IMR-90 (cell line): ENCODE data around the gene BOLA1. TPM values are rescaled to one million over a fixed set of nuclear protein-coding genes. Genes with fewer than 3 reads are reported as not detected.
"Not testable (repeated sequence)": the region's sequence is repeated elsewhere in the genome, so short reads cannot be mapped to it uniquely, and the experiment has no call there.

Source experiments
- ATAC-seq: fragments of 200-7000 bp; cut with Tn5 transposase; 2 replicates; pipeline ENCODE4 v1.9.1; 2020; ENCODE audit warnings: low read depth, mild to moderate bottlenecking, moderate library complexity
- BruUV-seq: library from RNA; stranded (reverse); fragments of 400-500 nt; replicated peaks from 2 replicates; lab custom pipeline; 2021; lab: Mats Ljungman, UMichigan
- CTCF ChIA-PET: fragments of 300-600 bp; formaldehyde crosslinking; extraction: SDS; loops from one replicate; lab custom pipeline; 2021; ENCODE audit warnings: antibody characterized with exemption; lab: Yijun Ruan, JAX
- POLR2A ChIA-PET: fragments of 300-600 bp; sonication (Branson Sonifier 250); formaldehyde crosslinking; loops from one replicate; lab custom pipeline; 2022; ENCODE audit warnings: antibody characterized with exemption; ENCODE audit not compliant: unreplicated experiment; lab: Charles Lee
- DNase-seq: peaks from one replicate; pipeline ENCODE4 v3.0.0; 2013
- H2AFZ ChIP-seq: replicated peaks from 2 replicates; pipeline ENCODE3; 2013; ENCODE audit warnings: low read length, mild to moderate bottlenecking; ENCODE audit not compliant: poor library complexity
- H2AK5ac ChIP-seq: 2 replicates; pipeline ENCODE4 v1.6.1; 2013; ENCODE audit warnings: low read depth, low read length, inconsistent platforms
- H2AK9ac ChIP-seq: replicated peaks from 2 replicates; pipeline ENCODE3; 2013; ENCODE audit warnings: mild to moderate bottlenecking, low read depth, low read length, moderate library complexity; ENCODE audit not compliant: poor library complexity
- H2BK120ac ChIP-seq: 2 replicates; pipeline ENCODE4 v1.6.1; 2013; ENCODE audit warnings: low read depth, low read length, inconsistent platforms
- H2BK15ac ChIP-seq: 3 replicates; pipeline ENCODE4 v1.6.1; 2013; ENCODE audit warnings: low read depth, low read length, inconsistent platforms
- H2BK20ac ChIP-seq: 2 replicates; pipeline ENCODE4 v1.6.1; 2013; ENCODE audit warnings: low read depth, mild to moderate bottlenecking, inconsistent platforms, low read length, moderate library complexity
- H2BK5ac ChIP-seq: 2 replicates; pipeline ENCODE4 v1.6.1; 2013; ENCODE audit warnings: mild to moderate bottlenecking, low read depth, low read length, inconsistent platforms; ENCODE audit not compliant: poor library complexity, severe bottlenecking
- H3K14ac ChIP-seq: replicated peaks from 2 replicates; pipeline ENCODE4 v1.6.1; 2013; ENCODE audit warnings: low read depth, low read length, inconsistent platforms
- H3K18ac ChIP-seq: 2 replicates; pipeline ENCODE4 v1.6.1; 2013; ENCODE audit warnings: low read depth, low read length, control low read depth
- H3K23ac ChIP-seq: 2 replicates; pipeline ENCODE4 v1.6.1; 2013; ENCODE audit warnings: low read depth, low read length, inconsistent platforms
- H3K27ac ChIP-seq: 2 replicates; pipeline ENCODE4 v1.5.1; 2013; ENCODE audit warnings: mild to moderate bottlenecking, control low read depth, low read length; ENCODE audit not compliant: insufficient read depth
- H3K27me3 ChIP-seq: 2 replicates; pipeline ENCODE4 v1.6.1; 2013; ENCODE audit warnings: low read length; ENCODE audit not compliant: control insufficient read depth, insufficient read depth
- H3K36me3 ChIP-seq: 2 replicates; pipeline ENCODE4 v1.6.1; 2013; ENCODE audit warnings: low read length, mixed read lengths; ENCODE audit not compliant: control insufficient read depth, insufficient read depth
- H3K4ac ChIP-seq: 2 replicates; pipeline ENCODE4 v1.6.1; 2013; ENCODE audit warnings: low read depth, low read length, inconsistent platforms
- H3K4me1 ChIP-seq: 2 replicates; pipeline ENCODE4 v1.6.1; 2013; ENCODE audit warnings: low read length, mixed read lengths; ENCODE audit not compliant: control insufficient read depth, insufficient read depth
- H3K4me2 ChIP-seq: 2 replicates; pipeline ENCODE4 v1.6.1; 2013; ENCODE audit warnings: low read depth, mild to moderate bottlenecking, control low read depth, low read length, moderate library complexity
- H3K4me3 ChIP-seq: 2 replicates; pipeline ENCODE4 v1.5.1; 2013; ENCODE audit warnings: low read depth, mild to moderate bottlenecking, control low read depth, low read length, moderate library complexity; ENCODE audit not compliant: insufficient read depth
- H3K56ac ChIP-seq: 2 replicates; pipeline ENCODE4 v1.6.1; 2013; ENCODE audit warnings: low read length, inconsistent platforms; ENCODE audit not compliant: insufficient read depth; ENCODE audit errors: extremely low read depth
- H3K79me1 ChIP-seq, 2 experiments: 2 replicates each; pipeline ENCODE4 v1.6.1; 2013; ENCODE audit warnings: low read length in 2 of 2, inconsistent platforms in 1 of 2, low read depth in 1 of 2
- H3K9ac ChIP-seq: 2 replicates; pipeline ENCODE4 v1.6.1; 2013; ENCODE audit warnings: low read depth, low read length, control low read depth
- H3K9me1 ChIP-seq: 2 replicates; pipeline ENCODE4 v1.6.1; 2013; ENCODE audit warnings: low read length, inconsistent platforms; ENCODE audit not compliant: insufficient read depth
- H3K9me3 ChIP-seq: 2 replicates; pipeline ENCODE4 v1.6.1; 2013; ENCODE audit warnings: low read length; ENCODE audit not compliant: control insufficient read depth, insufficient read depth
- H4K20me1 ChIP-seq: 2 replicates; pipeline ENCODE4 v1.6.1; 2013; ENCODE audit warnings: low read length, inconsistent platforms; ENCODE audit not compliant: insufficient read depth
- H4K5ac ChIP-seq: 2 replicates; pipeline ENCODE4 v1.6.1; 2013; ENCODE audit warnings: mild to moderate bottlenecking, low read depth, low read length, control low read depth
- H4K8ac ChIP-seq, 2 experiments: 2 replicates each; pipeline ENCODE4 v1.6.1; 2013; ENCODE audit warnings: low read depth in 2 of 2, low read length in 2 of 2, control low read depth in 1 of 2, inconsistent platforms in 1 of 2
- H4K91ac ChIP-seq: 2 replicates; pipeline ENCODE4 v1.6.1; 2013; ENCODE audit warnings: low read depth, low read length, inconsistent platforms; ENCODE audit not compliant: insufficient read depth
- WGBS, 2 experiments: methylation state at CpG; one replicate each; pipeline versions ENCODE4 v1.1.5 to v1.1.7; 2013; ENCODE audit warnings: missing lambda C conversion rate in 2 of 2; ENCODE audit not compliant: insufficient read length in 1 of 2; ENCODE audit errors: extremely low coverage in 2 of 2; 5-methylcytosine and 5-hydroxymethylcytosine counted together
- dilution Hi-C: fragments of 300-500 bp; cut with HindIII; formaldehyde crosslinking; loops from one replicate; pipeline ENCODE4 v1.14.3; 2018; ENCODE audit warnings: low sequenced_read_pairs; ENCODE audit not compliant: unreplicated experiment
- in situ Hi-C: fragments of 300-500 bp; cut with MboI; formaldehyde crosslinking; loops from 3 replicates; pipeline ENCODE4 v1.14.3; 2019; ENCODE audit warnings: low sequenced_read_pairs, inconsistent platforms, mixed read lengths
- intact Hi-C: fragments of 100-400 bp; cut with micrococcal nuclease; formaldehyde crosslinking; loops from 2 replicates; pipeline ENCODE4 v1.10.0; 2022
- polyA plus RNA-seq, 3 experiments: library from polyadenylated mRNA; depleted of rRNA; stranded (reverse); fragments of >200 nt; gene quantifications; 2 replicates each; pipeline ENCODE4 v1.2.3, GENCODE V29; 2012; ENCODE audit warnings: low replicate concordance in 1 of 3
- total RNA-seq: library from RNA; depleted of rRNA; stranded (reverse); fragments of >200 nt; gene quantifications from 2 replicates; pipeline ENCODE4 v1.2.3, GENCODE V29; 2012

The BOLA1 gene
- total and polyA plus RNA-seq, 2 of the 4 experiments (the other 2 are of a cell fraction), result 3.4 to 12.6 TPM

GRCh38 chr1:149866887-149867286 lies 32.5 kb upstream of the BOLA1 start:
- intact Hi-C loops, H3K4me2 ChIP-seq, H3K36me3 ChIP-seq, H4K20me1 ChIP-seq, dilution Hi-C loops, H2BK20ac ChIP-seq, H2AFZ ChIP-seq, H3K56ac ChIP-seq, H2AK5ac ChIP-seq, H3K4me3 ChIP-seq, H2BK5ac ChIP-seq, H3K27ac ChIP-seq, ATAC-seq, H3K23ac ChIP-seq, H3K18ac ChIP-seq, H2BK120ac ChIP-seq, H2BK15ac ChIP-seq, H4K5ac ChIP-seq, in situ Hi-C loops, H3K79me1 ChIP-seq, BruUV-seq, H3K9me1 ChIP-seq, DNase-seq, H3K4me1 ChIP-seq, H4K91ac ChIP-seq, H3K4ac ChIP-seq, H3K9me3 ChIP-seq, POLR2A ChIA-PET, H3K27me3 ChIP-seq, H2AK9ac ChIP-seq, CTCF ChIA-PET, H4K8ac ChIP-seq, H3K14ac ChIP-seq, H3K9ac ChIP-seq: not testable (repeated sequence)
- WGBS, 2 experiments, result no CpG with 5 or more reads among the region's 2 CpGs

GRCh38 chr1:149873060-149873459 lies 26.3 kb upstream of the BOLA1 start:
- H3K4me1 ChIP-seq, dilution Hi-C loops, H3K23ac ChIP-seq, H4K91ac ChIP-seq, H3K79me1 ChIP-seq, H3K9me3 ChIP-seq, H3K36me3 ChIP-seq, H3K4ac ChIP-seq, H4K5ac ChIP-seq, H2BK15ac ChIP-seq, H2BK5ac ChIP-seq, H4K20me1 ChIP-seq, H2AK5ac ChIP-seq, H3K9me1 ChIP-seq, BruUV-seq, H3K4me3 ChIP-seq, H4K8ac ChIP-seq, H3K18ac ChIP-seq, H3K4me2 ChIP-seq, H2AFZ ChIP-seq, DNase-seq, H2BK20ac ChIP-seq, H3K56ac ChIP-seq, H2BK120ac ChIP-seq, CTCF ChIA-PET, H3K9ac ChIP-seq, H2AK9ac ChIP-seq, H3K14ac ChIP-seq, H3K27me3 ChIP-seq, ATAC-seq, in situ Hi-C loops, intact Hi-C loops, H3K27ac ChIP-seq, POLR2A ChIA-PET: not testable (repeated sequence)
- no CpG with 5 or more reads among the region's 4 CpGs for WGBS, 2 experiments
